WTC11 (cell line): ENCODE measurements around the gene ETS1. TPM values are rescaled to one million over a fixed set of nuclear protein-coding genes. Genes with fewer than 3 reads are reported as not detected.

ENCODE experiments used
- ATAC-seq: fragments of 200-7000 bp; cut with Tn5 transposase; 2 replicates; pipeline ENCODE4 v1.10.0; 2021; ENCODE audit warnings: mild to moderate bottlenecking, moderate library complexity
- CTCF ChIA-PET: fragments of 300-600 bp; sonication (Branson Sonifier 250); formaldehyde crosslinking; loops from one replicate; lab custom pipeline; 2021; ENCODE audit warnings: antibody characterized with exemption; lab: Charles Lee
- POLR2A ChIA-PET: fragments of 350-600 bp; sonication (Branson Sonifier 250); formaldehyde crosslinking; loops from one replicate; lab custom pipeline; 2021; ENCODE audit warnings: antibody characterized with exemption; lab: Charles Lee
- DNase-seq: peaks from one replicate; pipeline ENCODE4 v3.0.0; 2021; ENCODE audit warnings: low spot score
- H3K27ac Mint-ChIP-seq: 2 replicates; pipeline ENCODE4 v1.8.0; 2021; ENCODE audit warnings: mixed read lengths
- H3K27me3 Mint-ChIP-seq: 2 replicates; pipeline ENCODE4 v1.8.0; 2021; ENCODE audit warnings: low read depth, mild to moderate bottlenecking, moderate library complexity, mixed read lengths
- H3K36me3 Mint-ChIP-seq: 2 replicates; pipeline ENCODE4 v1.8.0; 2021; ENCODE audit warnings: mixed read lengths
- H3K4me1 Mint-ChIP-seq: 2 replicates; pipeline ENCODE4 v1.8.0; 2022; ENCODE audit warnings: mixed read lengths
- H3K4me3 Mint-ChIP-seq: 2 replicates; pipeline ENCODE4 v1.8.0; 2021; ENCODE audit warnings: mild to moderate bottlenecking, moderate library complexity, mixed read lengths
- H3K9me3 Mint-ChIP-seq: 2 replicates; pipeline ENCODE4 v1.8.0; 2021; ENCODE audit warnings: mixed read lengths
- AFF4 ChIP-seq: sonication (generic); formaldehyde crosslinking; IDR thresholded peaks from 2 replicates; pipeline ENCODE4 v1.8.1; 2023; ENCODE audit warnings: mild to moderate bottlenecking, missing genetic modification reagents, borderline replicate concordance
- ATF2 ChIP-seq: sonication (generic); formaldehyde crosslinking; IDR thresholded peaks from 2 replicates; pipeline ENCODE4 v1.8.1; 2022; ENCODE audit warnings: low read depth, missing genetic modification reagents, borderline replicate concordance
- ELF4 ChIP-seq: sonication (generic); formaldehyde crosslinking; IDR thresholded peaks from 2 replicates; pipeline ENCODE4 v1.8.1; 2022; ENCODE audit warnings: low read depth, mild to moderate bottlenecking, moderate library complexity, missing genetic modification reagents
- ESRRA ChIP-seq: sonication (generic); formaldehyde crosslinking; IDR thresholded peaks from 2 replicates; pipeline ENCODE4 v1.8.1; 2022; ENCODE audit warnings: mild to moderate bottlenecking, missing genetic modification reagents, borderline replicate concordance
- FOXK1 ChIP-seq: sonication (generic); formaldehyde crosslinking; IDR thresholded peaks from 2 replicates; pipeline ENCODE4 v1.8.0; 2022; ENCODE audit warnings: mild to moderate bottlenecking, moderate library complexity, missing genetic modification reagents
- GABPB1 ChIP-seq: sonication (generic); formaldehyde crosslinking; IDR thresholded peaks from 2 replicates; pipeline ENCODE4 v1.8.1; 2023; ENCODE audit warnings: mild to moderate bottlenecking, missing genetic modification reagents
- GTF2I ChIP-seq: fragments of 250-450 bp; sonication (Bioruptor Pico); conservative IDR thresholded peaks from 2 replicates; pipeline ENCODE4 v1.4.0; 2021; ENCODE audit warnings: mild to moderate bottlenecking
- MXD4 ChIP-seq: fragments of 250-450 bp; sonication (Bioruptor Pico); IDR thresholded peaks from 2 replicates; pipeline ENCODE4 v1.8.0; 2021; ENCODE audit warnings: mild to moderate bottlenecking, moderate library complexity, borderline replicate concordance
- MYBL2 ChIP-seq: sonication (generic); formaldehyde crosslinking; IDR thresholded peaks from 2 replicates; pipeline ENCODE4 v1.8.1; 2023; ENCODE audit warnings: mild to moderate bottlenecking, moderate library complexity, missing genetic modification reagents
- NFYB ChIP-seq: sonication (generic); formaldehyde crosslinking; conservative IDR thresholded peaks from 2 replicates; pipeline ENCODE4 v1.8.0; 2022; ENCODE audit warnings: low read depth, missing genetic modification reagents
- NR1H2 ChIP-seq: sonication (generic); formaldehyde crosslinking; IDR thresholded peaks from 2 replicates; pipeline ENCODE4 v1.9.0; 2021; ENCODE audit warnings: mild to moderate bottlenecking, moderate library complexity, missing genetic modification reagents
- PRRX2 ChIP-seq: fragments of 250-450 bp; sonication (Bioruptor Pico); IDR thresholded peaks from 2 replicates; pipeline ENCODE4 v1.8.0; 2021; ENCODE audit warnings: mild to moderate bottlenecking
- RORB ChIP-seq: fragments of 250-450 bp; sonication (Bioruptor Pico); IDR thresholded peaks from 2 replicates; pipeline ENCODE4 v1.9.0; 2021; ENCODE audit warnings: mild to moderate bottlenecking
- TCF7 ChIP-seq: sonication (generic); formaldehyde crosslinking; IDR thresholded peaks from 2 replicates; pipeline ENCODE4 v1.8.0; 2022; ENCODE audit warnings: mild to moderate bottlenecking, low read depth, missing genetic modification reagents, moderate library complexity
- TEAD4 ChIP-seq: sonication (generic); formaldehyde crosslinking; IDR thresholded peaks from 2 replicates; pipeline ENCODE4 v1.8.0; 2022; ENCODE audit warnings: mild to moderate bottlenecking, missing genetic modification reagents
- USF1 ChIP-seq: sonication (generic); formaldehyde crosslinking; IDR thresholded peaks from 2 replicates; pipeline ENCODE4 v1.8.0; 2022; ENCODE audit warnings: mild to moderate bottlenecking, missing genetic modification reagents
- USF2 ChIP-seq: sonication (generic); formaldehyde crosslinking; IDR thresholded peaks from 2 replicates; pipeline ENCODE4 v1.8.1; 2023; ENCODE audit warnings: mild to moderate bottlenecking, missing genetic modification reagents, moderate library complexity
- ZBTB21 ChIP-seq: sonication (generic); formaldehyde crosslinking; IDR thresholded peaks from 2 replicates; pipeline ENCODE4 v1.8.1; 2023; ENCODE audit warnings: mild to moderate bottlenecking, missing genetic modification reagents, borderline replicate concordance
- ZBTB43 ChIP-seq: sonication (generic); formaldehyde crosslinking; IDR thresholded peaks from 2 replicates; pipeline ENCODE4 v1.8.1; 2023; ENCODE audit warnings: mild to moderate bottlenecking, missing genetic modification reagents
- ZNF121 ChIP-seq: sonication (generic); formaldehyde crosslinking; IDR thresholded peaks from 2 replicates; pipeline ENCODE4 v1.8.0; 2023; ENCODE audit warnings: missing genetic modification reagents
- ZNF232 ChIP-seq: sonication (generic); formaldehyde crosslinking; IDR thresholded peaks from 2 replicates; pipeline ENCODE4 v1.8.0; 2022; ENCODE audit warnings: mild to moderate bottlenecking, missing genetic modification reagents
- ZNF396 ChIP-seq: fragments of 250-450 bp; sonication (Bioruptor Pico); IDR thresholded peaks from 2 replicates; pipeline ENCODE4 v1.8.0; 2021; ENCODE audit warnings: mild to moderate bottlenecking, moderate library complexity, borderline replicate concordance
- ZNF423 ChIP-seq: fragments of 250-450 bp; sonication (Bioruptor Pico); IDR thresholded peaks from 2 replicates; pipeline ENCODE4 v2.1.2; 2022; ENCODE audit warnings: mild to moderate bottlenecking, moderate library complexity
- total RNA-seq: library from RNA; stranded (reverse); gene quantifications from 3 replicates; pipeline ENCODE4 v1.2.3, GENCODE V29; 2021

The ETS1 gene
- total RNA-seq, 1 experiment from 2014 or later: 33.1 TPM

GRCh38 chr11:128513915-128514681 is 73.3 kb downstream of the ETS1 start:
- Mint-ChIP-seq H3K4me3 (no peak overlapping the region), H3K27ac (no peak overlapping the region), H3K27me3 (no peaks in the 10 kb centered on the region), H3K36me3 (no peaks in the 10 kb centered on the region), H3K4me1 (peaks cover 45% of the 10 kb centered on the region), H3K9me3 (no peaks in the 10 kb centered on the region)
- ChIA-PET CTCF (no interaction called here), POLR2A (no interaction called here)
- ATAC-seq (no peak), DNase-seq (no peak)
- TF ChIP-seq ZNF423 (CRISPR knock-in tag) (no peak), ESRRA (no peak), NR1H2 (no peak)

GRCh38 chr11:128512474-128512996 is 74.8 kb downstream of the ETS1 start:
- Mint-ChIP-seq H3K36me3 (no peaks in the 10 kb centered on the region), H3K9me3 (no peaks in the 10 kb centered on the region), H3K27ac (no peak overlapping the region), H3K4me1 (peaks cover 33% of the 10 kb centered on the region), H3K27me3 (no peaks in the 10 kb centered on the region), H3K4me3 (no peak overlapping the region)
- DNase-seq (no peak), ATAC-seq (no peak)
- no peak for TF ChIP-seq MYBL2 (CRISPR knock-in tag)
- no peak for TF ChIP-seq GTF2I
- TF ChIP-seq ZBTB21 (CRISPR knock-in tag): no peak
- TF ChIP-seq TCF7 (CRISPR knock-in tag): no peak
- no peak for TF ChIP-seq TEAD4 (CRISPR knock-in tag)
- TF ChIP-seq ZNF121 (CRISPR knock-in tag): peak; percentile 84
- TF ChIP-seq FOXK1 (CRISPR knock-in tag): no peak
- no peak for TF ChIP-seq USF2 (CRISPR knock-in tag)
- ChIA-PET CTCF (no interaction called here), POLR2A (no interaction called here)

GRCh38 chr11:128511712-128512111 is 75.6 kb downstream of the ETS1 start:
- ATAC-seq: no peak
- no peak overlapping the region for H3K27ac Mint-ChIP-seq
- H3K4me1 Mint-ChIP-seq: peaks cover 34% of the 10 kb centered on the region
- no peak overlapping the region for H3K4me3 Mint-ChIP-seq
- no peak for DNase-seq
- POLR2A ChIA-PET: no interaction called here
- no peaks in the 10 kb centered on the region for H3K9me3 Mint-ChIP-seq
- no peaks in the 10 kb centered on the region for H3K27me3 Mint-ChIP-seq
- CTCF ChIA-PET: interaction anchor here (0.6 kb wide), 1 partner anchor 44 kb away, joined by 3 read pairs; no protein-coding TSS in a partner anchor
- H3K36me3 Mint-ChIP-seq: no peaks in the 10 kb centered on the region
- TF ChIP-seq NFYB (CRISPR knock-in tag) (no peak), ELF4 (CRISPR knock-in tag) (no peak), ZBTB43 (no peak), GABPB1 (CRISPR knock-in tag) (no peak), ZNF396 (CRISPR knock-in tag) (no peak), ZNF232 (CRISPR knock-in tag) (no peak), ATF2 (no peak), MXD4 (no peak), AFF4 (CRISPR knock-in tag) (no peak), USF1 (CRISPR knock-in tag) (no peak), RORB (no peak), PRRX2 (CRISPR knock-in tag) (no peak), ZNF121 (CRISPR knock-in tag) (no peak)
